ENCODE data around the gene HHAT. TPM values are rescaled to one million over a fixed set of nuclear protein-coding genes. Genes with fewer than 3 reads are reported as not detected.
A peak's percentile ranks its signal among the peaks of the same experiment; 100 is the strongest.

The HHAT gene
- total RNA-seq, 1 donor from 2014 or later = 1.0 TPM

DNA sequence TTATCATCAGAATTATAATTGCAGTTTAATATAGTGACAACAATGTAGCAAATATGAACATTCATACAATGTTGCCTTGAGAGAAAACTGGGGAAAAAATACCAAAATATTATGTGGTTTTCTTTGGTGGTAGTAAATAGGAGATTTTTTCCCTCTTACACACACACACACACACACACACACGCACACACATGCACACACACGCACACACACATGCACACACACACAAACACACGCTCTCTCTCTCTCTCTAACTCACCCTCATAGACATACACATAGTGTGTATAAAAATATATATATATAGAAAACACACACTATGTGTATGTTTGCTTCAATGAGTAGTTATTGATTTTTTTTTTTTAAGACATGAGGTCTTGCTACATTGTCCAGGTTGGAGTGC lies 211.6 kb downstream of the HHAT start:
- DNase-seq (ENCODE audit: low read depth in 2 of 2) = no peak

DNA sequence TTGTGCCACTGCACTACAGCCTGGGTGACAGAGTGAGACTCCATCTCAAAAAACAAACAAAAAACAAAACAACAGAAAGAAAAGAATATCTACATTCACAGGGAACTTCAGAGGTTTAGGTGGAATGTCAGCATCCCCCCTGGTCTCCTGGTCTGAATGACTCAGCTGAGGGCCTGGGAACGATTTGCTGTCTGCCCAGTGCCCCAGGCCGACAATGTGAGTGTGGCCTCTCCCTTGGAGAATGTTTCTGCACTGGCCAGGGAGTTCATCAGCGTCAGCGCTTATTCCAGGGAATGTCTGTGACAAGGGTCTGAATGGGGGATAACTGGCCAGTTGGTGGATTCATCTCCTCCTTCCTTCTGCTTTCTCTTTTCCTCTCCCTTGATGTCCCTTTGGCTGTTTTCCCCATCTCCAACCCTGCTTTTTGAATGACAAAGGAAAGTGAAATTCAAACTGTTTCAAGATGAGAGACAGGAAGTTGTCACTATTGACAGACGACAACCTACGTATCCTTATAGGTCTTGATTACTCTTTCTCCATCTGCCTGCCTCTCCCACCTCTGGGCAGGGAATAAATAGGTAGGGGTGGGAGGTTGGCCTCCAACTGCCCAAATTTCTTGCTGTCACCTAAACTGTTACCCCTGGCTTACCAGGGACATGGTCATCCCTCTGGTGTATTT lies 213.1 kb downstream of the HHAT start:
- no peak for DNase-seq (ENCODE audit: low read depth in 2 of 2)

DNA sequence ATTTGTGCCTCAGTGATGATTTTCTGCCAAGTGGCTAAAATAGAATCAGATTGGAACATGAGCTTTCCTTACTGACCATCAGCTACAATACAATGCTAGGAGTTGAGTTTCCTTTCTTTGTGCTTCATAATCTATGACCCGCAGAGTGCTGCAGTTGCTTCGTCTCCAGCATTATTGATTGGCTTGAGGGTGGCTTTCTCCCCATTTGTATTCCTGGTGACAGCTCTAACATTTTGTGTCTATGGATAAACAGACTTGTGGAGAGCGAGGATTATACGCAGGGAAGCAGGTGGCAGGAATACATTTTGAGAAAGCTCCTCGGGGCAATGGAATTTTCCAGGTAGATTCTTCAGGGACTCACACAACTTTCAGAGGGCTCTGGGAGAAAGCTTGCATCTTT lies 223.2 kb downstream of the HHAT start:
- DNase-seq (ENCODE audit: low read depth in 2 of 2) = no peak

DNA sequence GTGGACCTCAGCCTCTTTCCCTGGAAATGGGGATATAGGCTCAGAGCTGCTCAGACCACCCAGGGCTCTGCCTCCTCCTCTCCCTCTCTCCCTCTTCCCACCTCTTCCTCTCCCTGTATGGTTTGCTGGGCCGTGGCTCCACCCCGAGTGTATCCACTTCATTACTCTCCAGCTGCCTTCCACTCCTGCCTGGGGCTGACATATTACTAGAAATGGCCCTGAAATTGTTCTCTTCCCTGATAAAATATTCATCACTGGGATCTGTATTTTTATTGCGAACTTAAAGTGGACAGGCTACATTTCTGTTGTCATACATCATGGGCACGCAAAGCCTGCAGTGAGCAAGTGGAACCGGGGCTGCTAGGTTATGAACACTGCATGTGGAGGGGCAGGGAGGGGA lies 225.0 kb downstream of the HHAT start:
- no peak for DNase-seq (ENCODE audit: low read depth in 2 of 2)

DNA sequence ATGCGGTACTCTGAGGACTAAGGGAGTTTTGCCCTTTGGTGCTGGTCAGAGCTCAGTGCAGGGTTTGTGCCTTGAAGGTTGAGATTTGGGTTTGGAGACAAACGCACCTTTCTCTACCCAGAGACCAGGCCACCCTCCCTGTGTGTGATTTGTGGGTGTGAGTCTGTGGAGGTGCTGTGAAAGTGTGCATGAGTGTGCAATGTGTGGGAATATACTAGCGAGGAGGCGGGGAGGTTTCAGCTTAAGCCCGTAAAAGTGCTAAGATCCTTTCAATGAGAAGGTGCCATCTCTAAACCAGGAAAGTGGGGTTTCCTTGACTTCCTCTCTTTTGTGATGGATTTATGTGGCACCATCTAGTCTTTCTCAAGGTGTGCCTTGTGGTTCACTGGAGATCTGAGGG lies 225.7 kb downstream of the HHAT start:
- DNase-seq (ENCODE audit: low read depth in 2 of 2) = no peak

DNA sequence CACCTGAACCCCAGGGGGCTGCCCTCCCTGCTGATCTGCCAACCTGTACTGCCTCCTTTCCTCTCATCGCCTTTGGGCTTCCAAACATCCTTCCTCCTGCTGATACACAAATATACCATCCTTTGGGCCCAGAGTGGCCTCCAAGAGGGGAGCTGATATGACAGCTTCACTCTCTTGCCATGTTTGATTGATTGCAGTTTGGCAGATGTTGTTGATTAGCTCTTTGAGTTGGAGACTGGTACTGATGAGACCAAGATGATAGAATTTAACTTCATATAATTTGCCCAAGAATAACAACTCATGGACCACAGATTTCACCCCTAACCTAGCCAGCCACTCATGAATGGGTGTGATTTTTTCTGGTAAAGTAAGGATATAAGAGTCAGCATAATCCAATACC lies 227.8 kb downstream of the HHAT start:
- DNase-seq (ENCODE audit: low read depth in 2 of 2) = no peak

DNA sequence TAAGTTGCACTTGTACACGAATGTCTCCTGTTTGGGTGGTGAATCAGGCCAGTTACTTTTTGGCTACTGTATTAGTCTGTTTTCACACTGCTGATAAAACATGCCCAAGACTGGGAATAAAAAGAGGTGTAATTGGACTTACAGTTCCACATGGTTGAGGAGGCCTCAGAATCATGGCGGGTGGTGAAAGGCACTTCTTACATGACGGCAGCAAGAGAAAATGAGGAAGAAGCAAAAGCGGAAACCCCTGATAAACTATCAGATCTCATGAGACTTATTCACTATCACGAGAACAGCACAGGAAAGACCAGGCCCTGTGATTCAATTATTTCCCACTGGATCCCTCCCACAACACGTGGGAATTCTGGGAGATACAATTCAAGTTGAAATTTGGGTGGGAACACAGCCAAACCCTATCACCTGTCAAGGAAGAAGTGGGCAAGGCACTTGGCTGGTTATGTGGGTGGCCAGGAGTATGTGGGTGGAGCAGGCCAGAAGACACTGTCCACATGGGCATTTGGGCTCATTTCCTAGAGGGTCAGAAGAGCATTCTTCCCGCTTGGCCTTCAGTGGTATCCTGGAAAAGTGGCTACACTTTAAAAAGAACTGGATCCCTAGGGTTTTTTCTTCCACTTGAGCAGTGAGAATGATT lies 228.8 kb downstream of the HHAT start:
- no peak for DNase-seq (ENCODE audit: low read depth in 2 of 2)

DNA sequence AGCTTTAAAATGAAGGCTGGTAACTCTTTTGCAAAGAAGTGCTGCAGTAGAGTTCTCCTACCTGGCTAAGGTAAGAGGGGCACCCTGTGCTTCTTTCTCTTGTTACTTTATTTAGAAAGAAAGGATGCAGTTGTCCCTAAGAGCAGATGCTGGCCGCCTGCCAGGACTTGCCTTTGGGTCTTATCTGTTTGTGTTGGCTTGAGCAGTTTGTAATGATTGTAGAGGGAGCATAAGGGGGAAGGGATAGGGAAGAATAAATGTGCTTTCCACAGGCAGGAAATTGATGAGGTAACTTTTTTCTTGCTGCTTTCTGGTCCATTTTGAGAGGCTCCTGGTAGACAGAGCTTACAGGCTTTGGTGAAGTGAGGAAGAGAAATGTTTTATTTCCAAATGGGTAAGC lies 229.6 kb downstream of the HHAT start:
- no peak for DNase-seq (ENCODE audit: low read depth in 2 of 2)

DNA sequence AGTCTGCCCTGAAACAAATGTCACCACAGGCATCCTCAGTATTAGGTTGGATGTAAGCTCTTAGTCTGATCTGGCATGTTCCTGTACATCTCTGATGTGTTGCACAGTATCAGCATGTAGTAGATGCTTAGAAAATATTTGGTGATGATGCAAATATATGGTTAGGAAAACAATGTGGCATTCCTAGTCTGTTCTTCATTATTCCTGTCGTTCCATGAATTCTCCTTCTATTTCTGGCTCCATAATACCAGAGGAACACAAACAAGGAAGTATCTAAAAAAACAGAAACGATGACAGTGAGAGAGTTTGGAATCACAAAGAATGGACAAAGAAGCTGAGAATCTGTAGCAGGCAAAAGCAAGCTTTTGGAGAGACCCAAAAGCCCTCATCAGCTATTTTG lies 236.6 kb downstream of the HHAT start:
- DNase-seq (ENCODE audit: low read depth in 2 of 2) = no peak

DNA sequence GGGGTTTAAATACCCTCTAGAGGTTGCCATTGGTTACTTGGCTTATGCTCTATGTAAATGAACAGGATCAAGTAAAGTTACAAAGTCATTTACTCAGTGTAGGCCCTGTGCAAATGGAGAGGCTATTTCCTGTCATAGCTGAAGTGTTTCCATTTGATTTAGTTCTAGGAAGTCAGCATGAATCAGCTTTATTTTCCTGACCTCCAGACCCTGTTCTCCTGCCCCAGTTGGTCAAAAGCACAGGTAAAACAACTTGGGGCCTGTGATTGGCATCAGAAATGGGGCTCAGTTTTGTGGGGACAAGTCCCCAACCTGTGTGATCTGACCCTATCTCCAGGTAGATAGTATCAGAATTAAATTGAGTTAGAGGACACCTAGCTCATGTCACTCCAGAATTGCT lies 239.9 kb downstream of the HHAT start:
- no peak for DNase-seq (ENCODE audit: low read depth in 2 of 2)

DNA sequence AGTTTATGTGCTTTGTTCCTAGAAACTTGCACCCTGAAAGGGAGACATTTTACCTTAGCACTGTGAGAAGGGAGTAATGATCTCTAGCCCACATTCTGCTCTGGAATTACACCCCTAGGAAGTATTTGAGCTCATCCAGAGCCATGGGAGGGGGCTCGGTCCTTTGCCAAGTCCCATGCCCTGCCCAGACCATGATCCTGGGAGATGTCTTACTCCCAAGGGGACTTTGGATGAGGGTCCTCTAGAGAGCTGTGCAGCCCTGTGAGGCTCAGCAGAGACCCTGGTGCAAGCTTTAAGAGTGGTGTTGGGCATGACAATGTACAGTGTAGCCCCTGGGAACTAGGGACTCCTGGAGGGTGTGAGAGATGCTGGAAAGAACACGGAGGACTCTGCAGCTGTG lies 241.4 kb downstream of the HHAT start:
- DNase-seq (ENCODE audit: low read depth in 2 of 2) = no peak

DNA sequence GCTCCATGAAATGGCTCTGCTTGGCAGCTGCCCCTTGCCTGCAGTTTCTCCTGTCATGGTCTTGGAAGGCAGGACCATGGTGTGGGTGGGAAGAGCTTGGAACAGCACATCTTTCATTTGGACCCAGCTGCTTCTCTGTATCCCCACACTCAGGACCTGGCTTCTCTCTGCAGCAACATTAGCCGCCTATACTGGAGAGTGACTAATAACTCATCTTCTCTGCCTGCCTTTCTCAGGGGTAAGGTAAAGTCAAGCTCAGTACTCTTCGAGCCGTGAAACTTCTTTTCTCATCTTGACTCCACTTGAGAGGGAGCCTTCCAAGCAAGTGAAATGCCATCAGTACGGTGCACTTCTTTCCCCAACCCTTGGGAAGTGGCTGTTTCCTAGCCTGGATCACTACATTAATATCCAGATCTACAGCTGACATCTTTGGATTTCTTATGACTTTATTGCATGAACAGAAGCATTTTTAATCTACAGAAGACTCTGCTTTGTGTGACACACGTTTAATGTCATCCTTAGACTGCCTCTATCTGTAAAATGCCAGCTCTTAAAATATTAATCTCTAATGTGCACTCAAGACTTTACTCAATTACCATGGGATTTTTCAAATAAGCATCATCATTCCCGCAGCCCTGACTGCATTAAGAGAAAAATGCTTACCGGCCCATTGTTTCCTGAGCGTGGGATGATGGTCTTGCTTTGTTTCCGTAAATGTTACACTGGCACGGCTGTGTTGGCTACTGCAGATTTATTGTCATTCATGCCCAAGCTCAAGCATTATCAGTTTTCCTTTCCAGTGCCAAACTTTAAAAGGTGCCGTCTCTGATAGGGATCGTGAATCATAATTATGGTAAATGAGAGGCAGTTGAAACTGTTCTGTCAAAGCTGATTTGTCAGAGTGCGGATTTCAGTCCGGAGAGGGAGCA lies 242.9 kb downstream of the HHAT start:
- DNase-seq (ENCODE audit: low read depth in 2 of 2) = no peak

DNA sequence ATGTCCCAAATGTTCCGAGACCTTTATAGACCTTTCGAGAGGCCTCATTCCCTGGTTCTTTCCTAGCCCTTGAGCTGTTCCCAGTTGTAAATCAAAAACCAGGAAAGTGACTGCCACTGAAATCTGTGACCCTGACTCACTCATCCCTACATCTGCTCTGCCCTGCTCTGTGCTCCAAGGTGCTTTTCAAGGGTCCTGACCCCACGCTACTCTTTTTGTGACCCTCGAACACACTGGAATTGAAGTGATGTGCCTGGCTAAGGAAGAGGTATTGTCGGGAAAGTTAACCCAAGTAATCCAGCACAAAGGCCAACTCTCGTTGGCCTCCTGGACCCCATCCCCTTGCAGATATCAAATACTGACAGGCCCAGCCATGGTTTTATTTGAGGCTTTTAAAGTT lies 244.4 kb downstream of the HHAT start:
- DNase-seq (ENCODE audit: low read depth in 2 of 2) = no peak

DNA sequence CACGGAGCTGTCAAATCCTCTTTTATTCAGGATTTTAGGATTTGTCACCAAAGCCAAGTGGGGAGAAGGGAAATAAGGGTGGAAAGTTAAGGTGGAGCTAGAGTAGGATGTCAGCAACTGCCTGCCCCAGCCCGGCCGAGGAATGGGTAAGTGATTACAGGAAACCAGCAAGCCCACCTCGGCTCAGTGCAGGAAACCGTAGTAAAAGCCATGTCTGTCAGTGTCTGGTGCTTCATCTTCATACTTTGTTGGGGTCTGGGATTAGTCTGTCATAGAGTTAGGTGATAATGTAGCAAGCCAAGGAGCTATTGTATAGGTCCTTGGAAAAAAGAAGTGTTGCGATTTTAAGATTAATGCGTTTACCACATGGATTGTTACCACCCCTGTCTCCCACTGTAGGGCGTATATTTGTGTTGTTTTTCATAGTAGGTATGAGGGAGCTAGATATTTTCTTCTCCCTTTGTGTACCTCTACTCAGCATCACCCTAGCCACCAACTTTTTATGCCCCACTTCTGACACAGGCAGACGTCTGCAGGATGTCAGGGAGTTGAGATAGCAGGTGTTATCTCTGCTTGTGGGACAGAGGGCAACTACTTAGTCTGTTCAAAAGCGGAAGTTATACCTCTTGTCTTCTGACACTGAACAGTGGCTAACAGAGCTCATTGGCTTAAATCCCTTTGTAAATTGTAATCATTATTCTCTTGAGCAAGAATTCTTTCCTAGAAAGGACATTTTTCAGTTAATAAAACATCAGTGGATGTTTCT lies 253.7 kb downstream of the HHAT start:
- DNase-seq (ENCODE audit: low read depth in 2 of 2) = no peak

DNA sequence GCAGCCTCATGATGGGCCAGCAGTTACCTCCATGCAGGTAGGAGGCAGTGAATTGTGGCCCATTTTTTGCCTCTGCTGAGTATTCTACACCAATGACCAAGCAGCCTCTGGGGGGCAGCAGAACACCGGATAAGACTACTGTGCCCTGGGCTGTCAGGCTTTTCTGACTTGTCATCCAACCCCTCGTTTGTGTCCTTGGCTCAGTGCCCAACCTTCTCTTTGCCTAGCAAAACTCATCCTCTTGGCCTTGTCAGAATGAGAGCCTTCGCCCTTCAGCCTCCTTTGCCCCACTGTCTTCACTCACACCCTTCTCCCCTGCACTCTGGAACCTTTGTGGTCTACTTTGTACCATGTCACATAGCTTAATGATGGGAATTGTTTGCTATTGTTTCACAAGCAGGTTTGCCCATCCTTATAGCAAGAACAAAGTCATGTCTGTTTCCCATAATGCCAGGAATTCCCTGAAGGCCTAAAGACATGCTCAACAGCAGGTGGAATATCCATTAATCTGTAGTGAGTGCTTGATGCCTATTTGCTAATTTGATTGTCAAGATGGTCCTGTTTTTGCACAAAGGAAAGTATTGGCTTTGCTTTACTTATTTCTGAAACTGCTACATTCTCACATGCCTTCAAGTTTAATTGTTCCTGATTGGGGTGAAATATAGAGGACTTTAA lies 255.9 kb downstream of the HHAT start:
- DNase-seq (ENCODE audit: low read depth in 2 of 2) = peak; percentile 6 to 41

DNA sequence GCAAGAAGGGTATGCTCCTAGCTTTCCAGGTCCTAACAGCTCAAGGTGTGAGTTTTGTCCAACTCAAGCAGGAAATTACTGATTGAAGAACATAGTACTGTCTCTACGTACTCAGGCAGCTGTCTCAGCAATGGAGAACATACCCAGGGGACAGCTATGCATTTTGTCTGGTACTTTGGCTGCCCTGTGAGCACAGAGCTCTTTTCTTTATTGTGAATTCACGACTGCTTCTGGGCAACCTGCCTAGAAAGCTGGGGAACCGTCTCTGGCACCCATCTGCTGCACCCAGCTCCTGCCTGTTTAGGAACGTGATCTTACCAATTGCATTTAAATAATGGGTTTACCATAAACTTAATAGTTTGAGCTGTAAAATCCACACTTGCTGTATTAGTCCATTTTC lies 258.1 kb downstream of the HHAT start:
- no peak for DNase-seq (ENCODE audit: low read depth in 2 of 2)

DNA sequence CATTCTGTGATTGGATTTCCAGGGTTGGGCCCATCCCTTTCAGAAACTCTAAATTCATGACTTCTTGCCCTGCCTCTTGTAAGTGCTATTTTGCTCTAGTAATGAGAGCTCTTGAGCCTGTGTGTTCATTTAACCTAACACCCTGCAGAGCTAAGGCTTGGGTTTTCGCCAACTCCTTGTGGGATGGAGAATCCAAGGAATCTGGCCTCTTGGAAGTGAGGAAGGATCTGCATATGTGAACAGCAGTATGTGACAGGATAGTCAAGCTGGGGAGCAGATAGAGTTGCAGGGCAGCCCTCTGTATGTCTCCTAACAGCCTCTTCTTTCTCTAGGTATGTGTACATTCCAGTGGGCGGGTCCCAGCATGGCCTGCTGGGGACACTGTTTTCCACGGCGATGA lies 258.9 kb downstream of the HHAT start:
- no peak for DNase-seq (ENCODE audit: low read depth in 2 of 2)

DNA sequence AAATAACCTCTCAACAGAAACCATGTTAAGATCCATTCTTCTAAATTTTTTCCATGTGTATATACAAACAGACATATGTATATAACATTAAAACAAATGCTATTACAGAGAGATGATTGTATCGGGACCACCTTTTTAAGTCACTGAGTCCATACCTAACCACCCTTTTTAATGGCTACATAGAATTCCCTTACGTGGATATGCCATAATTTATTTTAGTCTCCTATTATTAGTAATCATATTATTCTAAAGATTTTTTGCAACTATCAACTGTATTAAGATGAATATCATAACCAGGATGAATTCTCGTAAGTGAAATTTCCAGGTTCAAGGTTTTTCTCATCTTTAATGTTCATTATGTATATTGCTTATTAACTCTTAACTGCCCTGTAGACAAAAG lies 259.7 kb downstream of the HHAT start:
- no peak for DNase-seq (ENCODE audit: low read depth in 2 of 2)

DNA sequence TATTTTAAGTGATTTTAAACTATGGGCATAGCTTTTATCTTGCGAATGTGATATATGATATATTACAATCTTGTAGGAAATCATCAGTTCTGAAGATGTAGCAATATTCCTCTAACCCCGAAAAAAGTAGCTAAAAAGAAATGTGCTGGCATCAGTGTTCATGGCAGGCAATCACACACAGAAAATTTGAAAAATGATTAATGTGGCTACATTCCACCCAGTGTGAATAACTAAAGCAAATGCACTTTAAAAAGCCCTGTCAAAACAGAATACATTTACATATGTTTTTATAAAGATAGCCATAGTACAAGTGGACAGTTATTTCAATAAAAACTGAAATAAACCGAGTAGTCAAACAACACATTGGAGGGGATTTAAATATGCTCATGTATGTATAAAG lies 260.2 kb downstream of the HHAT start:
- no peak for DNase-seq (ENCODE audit: low read depth in 2 of 2)

DNA sequence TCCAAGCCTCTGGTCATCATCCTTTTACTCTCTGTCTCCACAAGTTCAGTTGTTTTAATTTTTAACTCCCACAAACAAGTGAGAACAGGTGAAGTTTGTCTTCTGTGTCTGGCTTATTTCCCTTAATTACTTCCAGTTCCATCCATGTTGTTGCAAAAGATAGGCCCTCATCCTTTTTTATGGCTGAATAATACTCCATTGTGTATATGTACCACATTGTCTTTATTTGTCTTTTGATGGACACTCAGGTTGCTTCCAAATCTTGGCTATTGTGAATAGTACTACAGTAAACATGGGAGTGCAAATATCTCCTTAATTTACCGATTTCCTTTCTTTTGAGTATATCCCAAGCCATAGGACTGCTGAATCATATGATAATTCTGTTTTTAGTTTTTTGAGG lies 262.5 kb downstream of the HHAT start:
- DNase-seq (ENCODE audit: low read depth in 2 of 2) = no peak

DNA sequence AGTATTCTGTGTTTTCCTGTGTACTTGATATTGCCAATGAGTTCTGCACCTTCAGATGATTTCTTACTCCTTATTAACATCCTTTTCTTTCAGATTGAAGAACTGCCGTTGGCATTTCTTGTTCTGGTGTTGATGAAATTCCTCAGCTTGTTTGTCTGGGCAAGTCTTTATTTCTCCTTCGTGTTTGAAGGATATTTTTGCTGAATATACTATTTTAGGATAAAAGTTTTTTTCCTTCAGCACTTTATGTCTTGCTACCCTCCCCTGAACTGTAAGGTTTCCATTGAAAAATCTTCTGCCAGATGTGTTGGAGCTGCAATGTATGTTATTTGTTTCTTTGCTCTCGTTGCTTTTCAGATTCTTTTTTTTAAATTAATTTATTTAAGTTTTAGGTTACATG lies 265.9 kb downstream of the HHAT start:
- no peak for DNase-seq (ENCODE audit: low read depth in 2 of 2)

Data from dermis microvascular lymphatic vessel endothelial cell (primary cell).